Measurements from ENCODE around the gene HORMAD2. TPM values are rescaled to one million over a fixed set of nuclear protein-coding genes. Genes with fewer than 3 reads are reported as not detected.

Gene HORMAD2
- total RNA-seq, 1 experiment from 2014 or later: not detected

GRCh38 chr22:30118291-30118690 lies 38.0 kb downstream of the HORMAD2 start:
- Histone ChIP-seq H3K27me3 (replicated peaks; ENCODE audit: insufficient read depth, low read depth, low read length, poor library complexity) (peaks cover 15% of the 10 kb centered on the region), H3K4me1 (ENCODE audit: insufficient read depth, low read length, poor library complexity, severe bottlenecking) (no peaks in the 10 kb centered on the region), H3K27ac (ENCODE audit: low read depth, low read length, poor library complexity, severe bottlenecking) (no peak overlapping the region), H3K36me3 (ENCODE audit: insufficient read depth, low read length, poor library complexity, severe bottlenecking) (no peaks in the 10 kb centered on the region), H3K4me3 (ENCODE audit: low read depth, low read length, poor library complexity, severe bottlenecking) (no peak overlapping the region), H3K9me3 (ENCODE audit: low read depth, low read length, poor library complexity, severe bottlenecking) (no peaks in the 10 kb centered on the region)
- no TSS peak for BruUV-seq (replicated peaks)
- ChIA-PET CTCF (no interaction called here), POLR2A (ENCODE audit: low non-redundant PET) (no interaction called here)
- intact Hi-C loops (cut with micrococcal nuclease; ENCODE audit: unreplicated experiment): no loop called here
- TF ChIP-seq EZH2 (IDR thresholded peaks at IDR 0.05; ENCODE audit: borderline replicate concordance, low read depth, low read length, poor library complexity, severe bottlenecking): no peak
- TF ChIP-seq CTCF (conservative IDR thresholded peaks at IDR 0.05; ENCODE audit: low read depth, low read length): no peak
- no peak for DNase-seq (ENCODE audit: low spot score)

- H3K27me3 ChIP-seq (replicated peaks; ENCODE audit: insufficient read depth, low read depth, low read length, poor library complexity): peaks cover 15% of the 10 kb centered on the region
- no peak for DNase-seq (ENCODE audit: low spot score)
- H3K4me3 ChIP-seq (ENCODE audit: low read depth, low read length, poor library complexity, severe bottlenecking): no peak overlapping the region
- no peaks in the 10 kb centered on the region for H3K4me1 ChIP-seq (ENCODE audit: insufficient read depth, low read length, poor library complexity, severe bottlenecking)
- intact Hi-C loops (cut with micrococcal nuclease; ENCODE audit: unreplicated experiment): no loop called here
- H3K36me3 ChIP-seq (ENCODE audit: insufficient read depth, low read length, poor library complexity, severe bottlenecking): no peaks in the 10 kb centered on the region
- POLR2A ChIA-PET (ENCODE audit: low non-redundant PET): no interaction called here
- no peak for TF ChIP-seq EZH2 (IDR thresholded peaks at IDR 0.05; ENCODE audit: borderline replicate concordance, low read depth, low read length, poor library complexity, severe bottlenecking)
- TF ChIP-seq CTCF (conservative IDR thresholded peaks at IDR 0.05; ENCODE audit: low read depth, low read length): no peak
- no peak overlapping the region for H3K27ac ChIP-seq (ENCODE audit: low read depth, low read length, poor library complexity, severe bottlenecking)
- no peaks in the 10 kb centered on the region for H3K9me3 ChIP-seq (ENCODE audit: low read depth, low read length, poor library complexity, severe bottlenecking)
- no TSS peak for BruUV-seq (replicated peaks)
- CTCF ChIA-PET: no interaction called here
These were observed 41.7 kb downstream of the HORMAD2 start for GRCh38 chr22:30121960-30122359.

- peaks cover 15% of the 10 kb centered on the region for H3K27me3 ChIP-seq (replicated peaks; ENCODE audit: insufficient read depth, low read depth, low read length, poor library complexity)
- H3K9me3 ChIP-seq (ENCODE audit: low read depth, low read length, poor library complexity, severe bottlenecking): no peaks in the 10 kb centered on the region
- no peak overlapping the region for H3K4me3 ChIP-seq (ENCODE audit: low read depth, low read length, poor library complexity, severe bottlenecking)
- no peak overlapping the region for H3K27ac ChIP-seq (ENCODE audit: low read depth, low read length, poor library complexity, severe bottlenecking)
- BruUV-seq (replicated peaks): no TSS peak
- POLR2A ChIA-PET (ENCODE audit: low non-redundant PET): interaction anchor here (0.7 kb wide), 1 partner anchor 121 kb away, joined by 3 read pairs; no protein-coding TSS in a partner anchor
- H3K4me1 ChIP-seq (ENCODE audit: insufficient read depth, low read length, poor library complexity, severe bottlenecking): no peaks in the 10 kb centered on the region
- intact Hi-C loops (cut with micrococcal nuclease; ENCODE audit: unreplicated experiment): no loop called here
- DNase-seq (ENCODE audit: low spot score): no peak
- no peaks in the 10 kb centered on the region for H3K36me3 ChIP-seq (ENCODE audit: insufficient read depth, low read length, poor library complexity, severe bottlenecking)
- CTCF ChIA-PET: interaction anchor here (0.6 kb wide), 1 partner anchor 32 kb away, joined by 3 read pairs; no protein-coding TSS in a partner anchor
- no peak for TF ChIP-seq CTCF (conservative IDR thresholded peaks at IDR 0.05; ENCODE audit: low read depth, low read length)
- no peak for TF ChIP-seq EZH2 (IDR thresholded peaks at IDR 0.05; ENCODE audit: borderline replicate concordance, low read depth, low read length, poor library complexity, severe bottlenecking)
These were observed 43.2 kb downstream of the HORMAD2 start for GRCh38 chr22:30123463-30123862.
